A673 (cell line): ENCODE measurements around the gene METTL9.

Experiments used
- CTCF ChIP-seq: fragments of 300-800, 200-600 bp; sonication (generic); conservative IDR thresholded peaks from 2 replicates; pipeline ENCODE4 v1.5.1; 2017; ENCODE audit warnings: low read depth, mild to moderate bottlenecking, antibody characterized with exemption, low read length, moderate library complexity, mixed read lengths
- EZH2 ChIP-seq: fragments of 200-600 bp; sonication (generic); IDR thresholded peaks from 2 replicates; pipeline ENCODE4 v1.6.1; 2017; ENCODE audit warnings: borderline replicate concordance, low read depth, mild to moderate bottlenecking, mixed read lengths, antibody characterized with exemption, low read length; ENCODE audit not compliant: poor library complexity, severe bottlenecking

GRCh38 chr16:21589551-21589950 is 9.8 kb upstream of the METTL9 start:
- TF ChIP-seq EZH2 = no peak
- TF ChIP-seq CTCF = no peak
